ENCODE measurements around the gene VASH2.
"Not testable (repeated sequence)": the region's sequence is repeated elsewhere in the genome, so short reads cannot be mapped to it uniquely, and the experiment has no call there.

The VASH2 gene

GRCh38 chr1:212958175-212958574 is 7.8 kb downstream of the VASH2 start:
- no peak for DNase-seq

- DNase-seq, result no peak
These were observed 9.2 kb downstream of the VASH2 start for GRCh38 chr1:212959266-212960220.

- no peak for DNase-seq
These were observed 10.6 kb downstream of the VASH2 start for GRCh38 chr1:212960932-212961331.

DNA sequence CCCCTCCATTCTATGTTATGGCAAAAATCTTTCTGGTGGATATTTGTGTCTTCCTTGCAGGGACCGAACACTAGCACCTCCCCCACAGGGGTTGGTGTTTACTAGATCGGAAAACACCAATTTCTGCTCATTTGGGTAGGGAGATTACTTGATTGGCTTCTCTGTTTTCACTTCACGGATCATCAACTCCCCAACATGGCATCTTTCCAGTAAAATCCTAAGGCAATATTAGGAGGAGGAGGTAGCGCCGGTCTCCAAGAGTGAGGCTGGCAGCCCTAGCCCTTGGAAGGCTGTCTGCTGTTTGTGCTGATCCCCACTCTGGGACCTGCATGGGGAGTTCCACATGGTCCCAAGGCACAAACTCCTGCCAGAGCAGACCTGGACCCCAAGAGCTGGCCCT is 12.2 kb downstream of the VASH2 start:
- no peak for DNase-seq

DNA sequence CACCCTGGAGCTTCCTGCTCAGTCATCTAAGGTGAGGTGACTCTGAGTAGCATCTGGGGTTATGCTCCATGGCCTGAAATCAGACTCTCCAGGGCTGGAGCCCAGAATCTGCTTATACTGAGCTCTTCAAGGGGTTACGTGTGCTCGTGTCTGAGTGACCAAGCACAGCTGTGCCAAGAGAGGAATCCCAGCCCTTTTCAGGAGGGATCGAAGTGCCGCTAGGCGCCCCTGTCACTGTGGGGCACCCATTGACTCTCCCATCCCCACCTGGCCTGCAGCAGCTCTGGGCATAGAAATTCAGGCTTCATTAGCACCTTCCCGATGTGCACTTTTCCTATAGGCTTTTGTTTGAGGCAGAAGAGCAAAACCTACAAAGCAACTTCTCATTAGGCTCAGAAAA is 13.8 kb downstream of the VASH2 start:
- no peak for DNase-seq

DNA sequence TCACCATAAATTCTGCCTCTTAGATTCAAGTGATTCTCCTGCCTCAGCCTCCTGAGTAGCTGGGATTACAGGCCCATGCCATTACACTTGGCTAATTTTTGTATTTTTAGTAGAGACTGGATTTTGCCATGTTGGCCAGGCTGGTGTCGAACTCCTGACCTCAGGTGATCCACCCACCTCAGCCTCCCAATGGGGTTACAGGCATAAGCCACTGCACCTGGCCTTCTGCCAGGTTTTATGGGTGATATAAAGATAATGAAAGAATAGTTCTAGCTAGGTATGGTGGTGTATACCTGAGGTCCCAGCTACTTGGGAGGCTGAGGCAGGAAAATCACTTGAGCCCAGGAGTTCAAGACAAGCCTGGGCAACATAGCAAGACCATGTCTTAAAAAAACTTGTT is 14.7 kb downstream of the VASH2 start:
- not testable (repeated sequence) for DNase-seq

- no peak for DNase-seq
These were observed 16.3 kb downstream of the VASH2 start for GRCh38 chr1:212966616-212967015.

DNA sequence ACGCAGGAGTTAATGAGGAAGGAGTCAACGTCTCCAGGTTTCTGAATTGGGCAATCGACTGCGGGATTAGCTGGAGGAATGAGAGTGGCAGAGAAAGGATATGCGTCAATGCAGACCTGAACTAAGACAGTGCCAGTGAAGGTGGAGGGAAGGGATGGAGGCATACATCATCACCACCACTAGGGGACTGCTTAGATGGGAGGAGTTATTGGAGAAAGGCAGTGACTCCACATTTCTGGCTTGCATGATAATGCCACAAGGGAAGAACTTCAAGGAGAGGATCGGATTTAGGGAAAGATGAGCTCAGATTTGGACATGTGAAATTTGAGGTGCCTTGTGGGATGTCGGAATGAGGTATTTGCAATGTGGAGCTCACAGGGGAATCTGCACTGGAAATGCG is 17.5 kb downstream of the VASH2 start:
- no peak for DNase-seq

DNA sequence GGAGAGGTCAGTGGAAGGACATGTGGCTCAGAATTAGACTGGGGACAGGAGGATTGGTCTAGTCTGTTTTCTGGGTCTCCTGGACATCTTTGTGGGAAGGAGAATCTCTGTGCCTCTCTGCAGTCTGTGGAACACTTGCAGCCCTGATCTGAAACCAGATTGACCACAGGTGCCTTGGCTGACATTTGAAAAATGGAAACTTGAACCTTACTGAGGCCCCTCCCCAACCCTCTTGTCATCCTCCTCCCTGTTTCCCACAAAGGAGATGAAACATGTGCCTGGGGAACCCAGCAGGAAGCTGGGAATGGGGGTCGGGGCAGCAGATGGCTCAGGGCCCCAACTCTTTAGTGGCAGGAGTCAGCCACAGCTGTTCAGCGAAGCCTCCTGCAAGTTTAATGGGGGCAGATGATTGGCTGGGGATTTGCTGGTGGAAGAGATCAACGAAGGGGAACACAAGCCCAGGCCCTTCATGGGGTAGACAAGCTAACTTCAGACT is 18.1 kb downstream of the VASH2 start:
- no peak for DNase-seq

- DNase-seq, result no peak
These were observed 19.7 kb downstream of the VASH2 start for GRCh38 chr1:212970085-212970484.

- no peak for DNase-seq
These were observed 21.0 kb downstream of the VASH2 start for GRCh38 chr1:212971312-212971711.

DNA sequence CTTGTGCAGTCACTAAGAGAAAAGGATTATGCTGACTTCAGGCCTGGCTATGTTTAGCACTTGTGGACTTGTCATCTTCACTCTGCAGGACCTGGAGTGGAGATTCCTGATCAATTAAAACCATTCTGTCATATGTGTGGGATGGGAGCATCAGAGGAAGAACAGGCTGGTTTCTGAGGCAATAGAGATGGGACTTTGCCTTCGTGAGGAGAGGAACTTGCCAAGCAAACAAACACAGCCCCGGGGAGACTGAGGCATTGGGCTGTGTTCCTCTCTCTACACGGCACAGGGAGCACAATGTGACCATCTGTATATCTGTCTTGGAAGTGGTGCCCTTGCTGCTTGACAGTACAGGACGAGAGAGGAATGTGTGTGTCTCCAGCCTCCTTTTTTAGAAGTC is 23.1 kb downstream of the VASH2 start:
- DNase-seq, result no peak

GRCh38 chr1:212973899-212974298 is 23.6 kb downstream of the VASH2 start:
- no peak for DNase-seq

GRCh38 chr1:212974711-212975110 is 24.4 kb downstream of the VASH2 start:
- DNase-seq, result no peak

- DNase-seq, result no peak
These were observed 25.0 kb downstream of the VASH2 start for GRCh38 chr1:212975111-212975918.

DNA sequence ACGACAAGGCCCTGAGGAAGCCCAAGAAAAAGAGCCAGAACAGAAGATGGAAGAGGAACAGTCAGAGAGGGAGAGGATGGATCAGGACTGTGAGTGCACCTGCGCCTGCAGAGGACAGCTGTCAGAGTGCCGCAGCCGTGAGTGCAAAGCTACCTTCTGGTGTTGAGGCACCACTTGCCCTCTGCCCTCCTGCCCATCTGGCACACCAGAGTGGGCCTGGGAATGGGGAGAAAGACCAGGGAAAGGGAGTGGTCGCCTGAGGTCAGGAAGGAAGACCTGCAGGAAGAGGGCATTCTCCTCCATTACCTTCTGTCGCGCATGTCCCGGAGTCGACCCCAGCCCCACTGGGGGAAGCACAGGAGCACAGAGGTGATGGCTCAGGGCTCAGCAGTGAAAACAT is 26.2 kb downstream of the VASH2 start:
- no peak for DNase-seq

DNA sequence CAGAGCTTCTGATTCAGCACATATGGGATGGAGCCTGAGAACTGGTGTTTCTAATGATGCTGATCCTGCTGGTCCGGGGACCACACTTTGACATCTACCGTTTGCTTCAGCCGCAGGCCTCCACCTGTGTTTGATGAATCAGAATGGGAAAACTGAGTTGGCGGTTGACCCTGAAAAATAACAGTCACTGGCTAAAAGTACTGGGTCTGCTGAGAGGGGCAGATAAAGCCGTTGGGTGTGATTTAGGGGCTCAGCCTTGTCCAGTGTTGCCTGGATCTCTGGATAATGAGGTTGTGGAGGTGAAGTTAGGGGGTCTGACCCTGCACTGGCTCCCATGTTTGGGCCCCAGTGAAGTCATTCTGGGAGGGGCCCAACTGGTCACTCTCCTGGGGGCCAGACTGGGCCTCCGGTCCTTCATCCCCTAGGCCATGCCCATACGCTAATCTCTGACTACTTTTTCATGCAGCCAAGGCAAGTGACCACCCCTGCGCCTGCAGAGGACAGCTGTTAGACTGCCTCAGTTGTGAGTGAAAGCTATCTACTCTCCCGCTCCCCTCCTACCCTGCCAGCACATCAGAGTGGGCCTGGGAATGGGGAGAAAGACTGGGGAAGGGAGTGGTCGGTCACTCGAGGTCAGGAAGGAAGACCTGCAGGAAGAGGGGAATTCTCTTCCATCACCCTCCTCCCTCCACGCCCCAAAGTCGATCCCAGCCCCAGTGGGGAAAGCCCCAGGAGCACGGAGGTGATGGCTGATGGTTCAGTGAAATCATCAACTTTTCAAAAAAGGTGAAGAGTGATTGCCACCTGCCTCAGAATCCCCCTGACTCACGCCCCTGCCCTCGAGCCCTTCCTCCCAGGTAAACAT is 27.7 kb downstream of the VASH2 start:
- DNase-seq, result no peak

GRCh38 chr1:212979340-212980122 is 29.2 kb downstream of the VASH2 start:
- DNase-seq, result peak; percentile 12

DNA sequence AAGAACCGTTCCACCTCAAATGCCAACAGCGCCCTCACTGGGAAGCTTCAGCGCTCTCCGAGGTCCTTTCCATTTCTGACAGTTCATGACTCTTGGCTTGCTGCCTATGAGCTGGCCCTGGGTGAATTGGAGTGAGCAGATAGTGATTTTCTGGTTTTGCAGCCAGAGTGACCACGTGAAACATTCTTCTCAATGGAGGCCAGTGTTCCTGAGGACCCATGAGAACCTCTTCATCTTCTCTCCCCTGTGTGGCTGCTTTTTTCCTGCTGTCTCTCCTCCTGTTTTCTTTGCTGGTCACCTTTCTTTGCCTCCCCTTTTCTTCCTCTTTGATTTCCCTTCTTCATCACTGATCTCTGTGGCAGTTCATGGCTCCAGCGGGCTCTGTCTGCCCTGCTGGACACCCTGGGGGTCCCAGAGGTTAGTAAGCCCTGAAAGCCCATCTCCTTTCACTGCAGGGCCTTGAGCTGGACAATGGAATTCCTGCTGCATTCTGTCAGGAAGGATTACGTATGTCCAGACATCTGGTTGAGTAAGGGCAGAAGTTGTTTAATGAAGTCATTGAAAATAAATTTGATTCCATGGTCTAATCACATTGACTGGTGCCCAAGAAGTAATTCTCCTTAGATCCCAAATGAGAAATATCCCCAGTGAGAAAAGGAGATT is 29.9 kb downstream of the VASH2 start:
- DNase-seq, result no peak

DNA sequence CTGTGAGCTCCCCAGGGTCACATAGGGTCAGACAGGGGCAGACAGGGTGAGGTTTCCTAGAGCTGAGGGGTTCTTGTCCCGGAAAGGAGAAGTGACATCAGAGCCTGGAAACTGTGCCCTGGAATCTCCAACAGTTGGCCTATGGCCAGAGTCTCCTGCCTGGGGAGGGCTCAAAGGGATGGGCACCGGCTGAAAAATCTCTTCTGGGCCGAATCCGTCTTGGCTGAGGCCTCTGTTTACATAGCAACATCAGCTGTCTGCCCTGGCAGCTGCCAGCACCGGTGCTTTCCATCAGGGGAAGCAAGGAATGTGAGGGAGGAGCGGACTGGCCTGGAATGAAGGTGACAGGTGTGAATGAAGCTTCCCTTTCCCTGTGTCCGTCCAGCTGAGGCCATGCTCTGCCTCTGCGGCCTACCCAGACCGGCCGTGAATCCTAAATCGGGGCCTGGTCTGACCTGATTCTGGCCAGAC is 30.7 kb downstream of the VASH2 start:
- DNase-seq, result no peak

Data from CD4-positive, alpha-beta T cell treated with Interleukin-10 for 1 hour (primary cell).